Thymus (tissue), 11 donors: ENCODE data around the gene AEBP1. TPM values are rescaled to one million over a fixed set of nuclear protein-coding genes. Genes with fewer than 3 reads are reported as not detected.

Source experiments
- DNase-seq, 9 donors: peaks; one replicate each; pipeline ENCODE4 v3.0.0-alpha.2; 2013; ENCODE audit warnings: low spot score in 9 of 9, low read depth in 6 of 9, missing footprints in 1 of 9
- H3K27ac ChIP-seq, 2 donors: one replicate each; pipeline ENCODE4 v1.5.1; 2013; ENCODE audit warnings: control low read depth in 1 of 2, low read depth in 1 of 2, low read length in 1 of 2, mild to moderate bottlenecking in 1 of 2, moderate library complexity in 1 of 2
- H3K27me3 ChIP-seq, 2 donors: one replicate each; pipeline ENCODE4 v1.5.1; 2013; ENCODE audit warnings: low read length in 1 of 2; ENCODE audit not compliant: control insufficient read depth in 2 of 2, insufficient read depth in 1 of 2
- H3K36me3 ChIP-seq, 2 donors: one replicate each; pipeline ENCODE4 v1.5.1; 2013; ENCODE audit warnings: low read length in 1 of 2, mild to moderate bottlenecking in 1 of 2, moderate library complexity in 1 of 2; ENCODE audit not compliant: control insufficient read depth in 2 of 2, insufficient read depth in 2 of 2
- H3K4me1 ChIP-seq, 2 donors: one replicate each; pipeline ENCODE4 v1.5.1; 2013; ENCODE audit warnings: low read length in 2 of 2; ENCODE audit not compliant: control insufficient read depth in 2 of 2, insufficient read depth in 2 of 2
- H3K4me3 ChIP-seq, 2 donors: one replicate each; pipeline ENCODE4 v1.5.1; 2013; ENCODE audit warnings: low read length in 2 of 2, control low read depth in 1 of 2, mild to moderate bottlenecking in 1 of 2
- H3K9me3 ChIP-seq, 2 donors: one replicate each; pipeline ENCODE4 v1.5.1; 2013; ENCODE audit warnings: low read length in 1 of 2, mild to moderate bottlenecking in 1 of 2; ENCODE audit not compliant: control insufficient read depth in 2 of 2, insufficient read depth in 1 of 2
- WGBS: extraction: QIAGEN DNeasy Blood & Tissue Kit; methylation state at CpG from one replicate; pipeline ENCODE4 v1.1.7; 2013; 5-methylcytosine and 5-hydroxymethylcytosine counted together
- polyA plus RNA-seq: library from polyadenylated mRNA; stranded (reverse); fragments of 200-250 nt; gene quantifications from one replicate; pipeline ENCODE4 v1.2.3, GENCODE V29; 2013
- total RNA-seq: library from RNA; stranded (reverse); fragments of 120-200 nt; gene quantifications from one replicate; pipeline ENCODE4 v1.2.4, GENCODE V29; 2013
- donor health status: healthy.

Gene AEBP1
- total and polyA plus RNA-seq, 2 donors = 57.4 to 126 TPM

- peak overlapping the region; percentile 96 to 100 for H3K27ac ChIP-seq
These were observed 5.8 kb upstream of the AEBP1 start for GRCh38 chr7:44098092-44099068.

DNA sequence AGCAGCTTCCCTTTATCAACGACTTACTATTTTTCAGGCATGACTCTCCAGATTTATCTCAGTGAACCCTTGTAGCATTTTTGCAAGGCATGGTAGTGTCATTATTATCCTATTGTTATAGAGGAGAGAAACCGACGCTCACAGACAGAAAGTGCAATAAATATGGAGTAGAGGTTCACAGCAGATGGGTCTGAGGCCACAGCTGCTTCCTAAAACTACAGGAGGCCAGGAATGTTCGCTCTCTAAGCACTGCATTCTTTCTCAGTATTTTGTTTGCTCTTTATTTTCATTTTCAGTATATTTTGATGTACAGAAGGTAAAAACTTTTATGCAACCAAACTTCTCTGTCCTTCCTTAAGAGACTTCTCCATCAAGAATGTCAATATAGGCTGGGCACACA lies 4.5 kb upstream of the AEBP1 start:
- Histone ChIP-seq H3K27me3 (peaks cover 0 to 3% of the 10 kb centered on the region in 2 donors), H3K27ac (peak overlapping the region in 1 of 2 donors; percentile 100), H3K4me1 (peaks cover 75 to 92% of the 10 kb centered on the region in 2 donors), H3K36me3 (no peaks in the 10 kb centered on the region), H3K4me3 (no peak overlapping the region), H3K9me3 (peaks cover 0 to 8% of the 10 kb centered on the region in 2 donors)
- WGBS = 36% methylated on average over 4 of the region's 4 CpGs
- peak in 1 of 9 donors; percentile 32 for DNase-seq

More at GRCh38 chr7:44098092-44099068, 5.8 kb upstream of the AEBP1 start:
- Histone ChIP-seq H3K4me1 (peaks cover 81 to 99% of the 10 kb centered on the region in 2 donors), H3K27me3 (no peaks in the 10 kb centered on the region), H3K9me3 (peaks cover 0 to 10% of the 10 kb centered on the region in 2 donors), H3K36me3 (no peaks in the 10 kb centered on the region), H3K4me3 (no peak overlapping the region)
- 37% methylated on average over 6 of the region's 6 CpGs for WGBS
- DNase-seq = peak in 2 of 9 donors; percentile 56 to 82

GRCh38 chr7:44100458-44101302 lies 3.5 kb upstream of the AEBP1 start:
- Histone ChIP-seq H3K27me3 (peaks cover 0 to 8% of the 10 kb centered on the region in 2 donors), H3K4me1 (peaks cover 64 to 91% of the 10 kb centered on the region in 2 donors), H3K4me3 (no peak overlapping the region), H3K27ac (peak overlapping the region; percentile 72 to 100), H3K36me3 (peaks cover 0 to 3% of the 10 kb centered on the region in 2 donors), H3K9me3 (peaks cover 0 to 8% of the 10 kb centered on the region in 2 donors)
- WGBS = 81% methylated on average over 10 of the region's 10 CpGs
- DNase-seq = peak in 1 of 9 donors; percentile 45

DNA sequence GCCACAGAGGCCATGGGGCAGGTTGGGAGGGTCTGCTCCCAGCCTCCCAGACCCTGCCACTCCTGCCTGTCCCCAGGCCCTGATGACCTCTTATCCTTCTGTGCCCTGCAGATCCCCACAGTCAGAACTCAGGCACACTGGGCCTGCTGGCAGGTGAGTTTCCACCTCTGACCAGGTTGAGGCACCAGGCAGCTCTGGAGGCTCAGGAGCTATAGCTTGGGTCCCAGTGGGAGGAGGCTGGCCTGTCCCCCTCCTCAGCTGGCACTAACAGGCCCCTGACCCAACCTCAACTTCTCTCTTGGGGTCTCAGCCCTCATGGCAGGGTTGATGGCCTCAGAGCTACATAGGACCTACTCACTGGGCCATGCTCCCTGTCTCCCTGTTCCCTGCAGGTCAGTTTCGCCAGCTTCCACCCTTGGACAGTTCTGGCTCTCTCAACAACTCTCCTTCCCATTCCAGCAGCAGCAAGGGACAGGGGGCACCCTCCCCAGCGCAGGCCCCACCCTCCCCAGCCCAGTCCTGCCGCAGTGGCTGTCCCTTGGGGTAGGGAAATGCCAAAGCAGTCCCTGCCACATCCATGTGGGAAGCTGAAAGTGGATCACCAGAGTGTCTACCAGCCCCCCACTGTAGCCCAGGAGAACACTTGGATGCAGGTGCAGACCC lies 2.7 kb upstream of the AEBP1 start:
- Histone ChIP-seq H3K4me1 (peaks cover 59 to 91% of the 10 kb centered on the region in 2 donors), H3K4me3 (no peak overlapping the region), H3K27me3 (peaks cover 0 to 8% of the 10 kb centered on the region in 2 donors), H3K36me3 (peaks cover under 1 to 10% of the 10 kb centered on the region in 2 donors), H3K27ac (peak overlapping the region; percentile 71 to 100), H3K9me3 (peaks cover 0 to 8% of the 10 kb centered on the region in 2 donors)
- peak in 1 of 9 donors; percentile 27 for DNase-seq
- 100% methylated on average over 3 of the region's 3 CpGs for WGBS

- peak overlapping the region; percentile 80 to 100 for H3K27ac ChIP-seq
- 92% methylated on average over 14 of the region's 14 CpGs for WGBS
- peak in 1 of 9 donors; percentile 42 for DNase-seq
- H3K27me3 ChIP-seq = peaks cover 0 to 8% of the 10 kb centered on the region in 2 donors
- peaks cover 56 to 91% of the 10 kb centered on the region in 2 donors for H3K4me1 ChIP-seq
- H3K9me3 ChIP-seq = peaks cover 0 to 5% of the 10 kb centered on the region in 2 donors
- no peak overlapping the region for H3K4me3 ChIP-seq
- H3K36me3 ChIP-seq = peaks cover 8 to 17% of the 10 kb centered on the region in 2 donors
These were observed 1.9 kb upstream of the AEBP1 start for GRCh38 chr7:44101966-44102845.

DNA sequence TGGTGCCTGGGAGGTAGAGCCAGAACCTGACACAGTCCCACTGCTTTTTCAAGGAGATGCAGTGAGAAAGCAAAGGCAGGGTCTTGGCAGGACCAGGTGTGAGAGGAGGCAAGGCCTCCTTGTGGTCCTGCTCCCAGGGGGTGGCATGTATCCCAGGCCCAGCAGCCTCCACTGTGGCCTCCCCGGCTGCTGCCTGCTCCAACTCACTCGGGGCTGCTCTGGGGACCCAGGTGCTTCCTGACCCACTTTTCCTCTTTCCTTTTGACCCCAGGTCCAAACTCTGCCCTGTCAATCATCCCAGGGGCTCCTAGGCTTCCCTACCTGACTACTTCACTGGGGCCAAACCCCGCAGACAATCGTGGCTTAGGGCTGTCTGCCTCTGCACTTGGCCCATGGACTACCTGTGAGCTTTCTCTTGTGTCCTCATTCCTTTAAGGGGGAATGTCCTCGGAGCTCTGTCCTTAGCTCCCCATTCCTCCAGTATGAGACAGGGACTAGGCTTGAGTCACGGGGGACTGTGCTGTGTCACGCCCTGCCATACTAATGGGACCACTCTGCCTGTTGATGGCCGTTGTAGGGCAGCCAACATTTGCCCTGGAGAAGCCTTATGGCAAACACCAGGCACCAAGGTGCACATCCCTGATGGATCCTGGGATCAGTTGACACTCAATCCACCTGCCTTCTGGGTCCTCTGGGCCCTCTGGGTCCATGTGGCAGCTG lies 1.1 kb upstream of the AEBP1 start:
- WGBS = 72% methylated on average over 8 of the region's 8 CpGs
- peaks cover 0 to 8% of the 10 kb centered on the region in 2 donors for H3K27me3 ChIP-seq
- H3K27ac ChIP-seq = peak overlapping the region; percentile 80 to 100
- peaks cover 53 to 91% of the 10 kb centered on the region in 2 donors for H3K4me1 ChIP-seq
- H3K4me3 ChIP-seq = peak overlapping the region; percentile 87 to 93
- peak in 1 of 9 donors; percentile 65 for DNase-seq
- peaks cover 16 to 25% of the 10 kb centered on the region in 2 donors for H3K36me3 ChIP-seq
- peaks cover 0 to 5% of the 10 kb centered on the region in 2 donors for H3K9me3 ChIP-seq

DNA sequence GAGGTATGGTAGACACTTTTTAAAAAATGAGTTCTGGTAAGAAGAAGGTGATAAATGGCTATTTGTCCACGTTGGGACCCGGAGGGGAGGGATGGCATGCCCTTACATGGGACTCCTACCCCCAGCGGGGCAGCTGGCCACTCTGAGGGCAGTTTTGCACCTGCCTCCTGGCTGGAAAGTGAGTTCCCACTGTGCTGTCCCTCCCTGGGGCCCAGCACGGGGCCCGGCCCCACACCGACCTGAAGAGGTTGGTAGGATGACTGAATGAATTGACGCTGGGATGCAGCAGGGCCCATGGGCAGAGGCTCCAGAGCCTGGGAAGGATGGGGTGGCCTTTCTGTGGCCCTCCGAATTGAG lies 601 bp upstream of the AEBP1 start:
- WGBS = 80% methylated on average over 8 of the region's 8 CpGs
- peak overlapping the region; percentile 87 to 93 for H3K4me3 ChIP-seq
- peaks cover 21 to 31% of the 10 kb centered on the region in 2 donors for H3K36me3 ChIP-seq
- H3K27me3 ChIP-seq = peaks cover 0 to 8% of the 10 kb centered on the region in 2 donors
- peak overlapping the region; percentile 80 to 100 for H3K27ac ChIP-seq
- H3K9me3 ChIP-seq = peaks cover 0 to 5% of the 10 kb centered on the region in 2 donors
- peaks cover 53 to 91% of the 10 kb centered on the region in 2 donors for H3K4me1 ChIP-seq
- DNase-seq = no peak
